Pancreas (tissue), 10 donors: Measurements from ENCODE around the gene TMEM45A. TPM values are rescaled to one million over a fixed set of nuclear protein-coding genes. Genes with fewer than 3 reads are reported as not detected.

Experiments
- ATAC-seq, 4 donors: fragments of 200-7000 bp; cut with Tn5 transposase; one replicate each; pipeline versions ENCODE4 v1.8.0 to v1.9.1; 2020; ENCODE audit warnings: mild to moderate bottlenecking in 4 of 4, moderate library complexity in 4 of 4
- DNase-seq, 6 donors: peaks; one replicate each; pipeline ENCODE4 v3.0.0-alpha.2; 2020
- FAIRE-seq: peaks from 2 replicates; lab custom pipeline; 2012; peaks lifted over from hg19 to GRCh38; lab: Jason Lieb, UNC
- H3K27ac ChIP-seq, 4 donors: fragments of 200-600 bp; sonication (generic); 1 replicate in 3 of 4; 2 replicates in 1 of 4; pipeline versions ENCODE4 v1.5.0 to v1.8.0; 2020
- H3K27me3 ChIP-seq, 4 donors: fragments of 200-600 bp; one replicate each; pipeline ENCODE4 v1.8.0; 2021
- H3K36me3 ChIP-seq, 3 donors: fragments of 200-600 bp; sonication (generic) in 1 of 3; one replicate each; pipeline versions ENCODE4 v1.5.0 to v1.8.0; 2020 to 2021
- H3K4me1 ChIP-seq, 3 donors: fragments of 200-600 bp; one replicate each; pipeline ENCODE4 v1.8.0; 2021
- H3K4me3 ChIP-seq, 4 donors: fragments of 200-600 bp; sonication (generic) in 2 of 4; one replicate each; pipeline versions ENCODE4 v1.5.0 to v1.8.0; 2020 to 2021
- H3K9me3 ChIP-seq, 4 donors: fragments of 200-600 bp; one replicate each; pipeline ENCODE4 v1.8.0; 2021
- CTCF ChIP-seq, 4 donors: fragments of 200-600 bp; sonication (generic) in 3 of 4; IDR thresholded peaks; one replicate each; pipeline versions ENCODE4 v1.5.0 to v1.8.0; 2021; ENCODE audit warnings: antibody characterized with exemption in 4 of 4
- WGBS, 2 donors: extraction: QIAGEN DNeasy Blood & Tissue Kit; methylation state at CpG; one replicate each; pipeline ENCODE4 v1.1.7; 2013; 5-methylcytosine and 5-hydroxymethylcytosine counted together
- intact Hi-C, 3 donors: fragments of 100-400 bp; cut with DNase I; formaldehyde crosslinking; loops; one replicate each; pipeline versions ENCODE4 v1.11.1 to v1.14.2; 2022
- polyA plus RNA-seq, 2 donors: library from polyadenylated mRNA; stranded (reverse); fragments of 200-250 nt; gene quantifications; one replicate each; pipeline ENCODE4 v1.2.3, GENCODE V29; 2013
- total RNA-seq, 6 donors: library from RNA; stranded (reverse); fragmentation: NEBNext Ultra II Directional in 4 of 6; extraction: Animal tissue kit (Norgen Biotek cat#: 25700) in 4 of 6; gene quantifications; one replicate each; pipeline versions ENCODE4 v1.2.1 to v1.2.4, GENCODE V29; 2021 to 2023
- donor health status: healthy with polysubstance abuse.
- donor health status: DM: no; HTN: no; CAD: no; lungs with moderate emphysema.
- donor health status: DM: no; HTN: no; CAD: no.
- donor health status: control.
- donor health status: control.
- donor health status: Bipolar disorder and iron deficiency.
- donor health status: DM: yes; HTN: yes; CAD: no.
- donor health status: DM: no; HTN: no; CAD: no.
- donor health status: DM: no; HTN: no; CAD: no.
- donor health status: DM: yes; HTN: yes; CAD: no.

TMEM45A gene
- total and polyA plus RNA-seq, 8 donors: 4.2 to 15.1 (median 8.6) TPM

DNA sequence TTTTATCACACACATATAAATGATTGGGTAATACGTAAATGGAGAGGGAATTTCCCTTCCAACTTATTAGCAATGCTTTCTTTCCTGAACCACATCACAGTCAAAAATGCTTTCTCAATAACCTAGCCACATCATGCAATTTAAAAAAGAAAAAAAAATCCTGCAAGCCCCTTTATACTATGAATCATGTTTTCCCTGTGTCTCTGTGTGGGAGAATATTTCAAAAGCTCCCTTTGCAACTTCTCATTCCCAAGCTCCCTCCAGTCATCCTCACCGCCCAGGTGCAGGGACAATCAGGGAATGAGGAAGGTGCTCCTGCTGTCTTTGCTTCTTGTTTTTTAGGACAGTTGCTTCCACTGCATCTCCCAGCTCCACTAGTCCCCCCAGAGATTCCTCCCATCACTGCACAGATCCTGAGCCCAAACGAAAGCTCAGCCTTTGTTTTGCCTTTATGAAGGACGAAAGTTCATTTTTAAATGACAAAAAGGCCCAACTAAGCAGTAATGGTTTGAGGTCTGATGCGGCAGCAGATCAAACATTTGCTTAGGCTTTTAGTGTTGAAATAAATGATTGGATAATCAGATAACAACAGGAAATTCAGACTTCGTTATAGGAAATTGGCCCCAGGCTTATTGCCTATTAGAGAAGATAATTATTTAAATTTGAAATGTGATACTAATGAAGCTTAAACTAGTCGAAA lies 69.2 kb downstream of the TMEM45A start:
- no peak overlapping the region for H3K27ac ChIP-seq
- no peaks in the 10 kb centered on the region for H3K27me3 ChIP-seq
- H3K4me1 ChIP-seq: no peaks in the 10 kb centered on the region
- H3K36me3 ChIP-seq: no peaks in the 10 kb centered on the region
- TF ChIP-seq CTCF (IDR thresholded peaks at IDR 0.05): no peak
- no peak overlapping the region for H3K4me3 ChIP-seq
- ATAC-seq: peak in 2 of 4 donors; percentile 27 to 56
- intact Hi-C loops: no loop called here
- FAIRE-seq: no peak
- no peak for DNase-seq
- H3K9me3 ChIP-seq: no peaks in the 10 kb centered on the region
- WGBS, 2 donors: 83 to 84% methylated on average over 7 of the region's 7 CpGs

GRCh38 chr3:100562224-100562857 lies 69.9 kb downstream of the TMEM45A start:
- no peaks in the 10 kb centered on the region for H3K4me1 ChIP-seq
- DNase-seq (no peak), FAIRE-seq (no peak), ATAC-seq (no peak)
- H3K4me3 ChIP-seq: no peak overlapping the region
- no peaks in the 10 kb centered on the region for H3K27me3 ChIP-seq
- intact Hi-C loops: no loop called here
- no peaks in the 10 kb centered on the region for H3K9me3 ChIP-seq
- no peak overlapping the region for H3K27ac ChIP-seq
- no peak for TF ChIP-seq CTCF (IDR thresholded peaks at IDR 0.05)
- no peaks in the 10 kb centered on the region for H3K36me3 ChIP-seq
- WGBS, 2 donors: 93 to 98% methylated on average over 4 of the region's 4 CpGs

GRCh38 chr3:100563228-100563627 lies 70.8 kb downstream of the TMEM45A start:
- no peak for ATAC-seq
- FAIRE-seq: no peak
- Histone ChIP-seq H3K27ac (no peak overlapping the region), H3K4me3 (no peak overlapping the region), H3K4me1 (no peaks in the 10 kb centered on the region), H3K9me3 (no peaks in the 10 kb centered on the region), H3K27me3 (no peaks in the 10 kb centered on the region), H3K36me3 (no peaks in the 10 kb centered on the region)
- 50 to 73% methylated on average over 1 of the region's 1 CpG for WGBS, 2 donors
- DNase-seq: no peak
- intact Hi-C loops: no loop called here
- TF ChIP-seq CTCF (IDR thresholded peaks at IDR 0.05): no peak

- H3K27me3 ChIP-seq: no peaks in the 10 kb centered on the region
- no peak overlapping the region for H3K27ac ChIP-seq
- DNase-seq: no peak
- H3K4me3 ChIP-seq: no peak overlapping the region
- no peaks in the 10 kb centered on the region for H3K4me1 ChIP-seq
- no peaks in the 10 kb centered on the region for H3K9me3 ChIP-seq
- no peak for TF ChIP-seq CTCF (IDR thresholded peaks at IDR 0.05)
- intact Hi-C loops: no loop called here
- 91 to 93% methylated on average over 2 of the region's 2 CpGs for WGBS, 2 donors
- H3K36me3 ChIP-seq: no peaks in the 10 kb centered on the region
- FAIRE-seq: no peak
- no peak for ATAC-seq
Measured at GRCh38 chr3:100563652-100564211, 71.3 kb downstream of the TMEM45A start.

DNA sequence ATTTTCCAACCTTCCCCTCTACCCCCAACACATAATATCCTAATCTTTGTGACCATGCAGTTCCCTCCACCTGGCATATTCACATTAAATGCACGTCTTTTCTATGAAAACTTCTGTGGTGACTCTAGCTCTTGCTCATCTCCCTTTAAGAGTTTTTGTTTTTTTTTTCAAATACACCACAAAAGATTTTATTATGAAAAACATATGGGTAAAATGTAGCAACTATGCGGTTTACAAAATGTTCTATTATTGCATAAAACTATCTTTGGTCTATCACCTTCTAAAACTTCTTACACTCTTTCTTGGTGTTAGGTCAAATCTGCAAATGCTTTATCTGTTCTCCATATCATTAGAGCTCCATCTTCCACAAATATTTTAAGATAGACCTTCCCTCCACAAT lies 78.4 kb downstream of the TMEM45A start:
- no peak for FAIRE-seq
- WGBS, 2 donors: 93% methylated on average over 2 of the region's 2 CpGs

More for the DNA sequence above, 78.4 kb downstream of the TMEM45A start:
- no peaks in the 10 kb centered on the region for H3K4me1 ChIP-seq
- ATAC-seq (no peak), DNase-seq (no peak)
- intact Hi-C loops: no loop called here
- no peaks in the 10 kb centered on the region for H3K27me3 ChIP-seq
- no peak overlapping the region for H3K27ac ChIP-seq
- no peak overlapping the region for H3K4me3 ChIP-seq
- H3K36me3 ChIP-seq: peaks cover 0 to 8% (median 0%) of the 10 kb centered on the region in 3 donors
- no peak for TF ChIP-seq CTCF (IDR thresholded peaks at IDR 0.05)
- no peaks in the 10 kb centered on the region for H3K9me3 ChIP-seq
